ENCODE measurements around the gene CREB3L4.
A peak's percentile ranks its signal among the peaks of the same experiment; 100 is the strongest.
"Not testable (repeated sequence)": the region's sequence is repeated elsewhere in the genome, so short reads cannot be mapped to it uniquely, and the experiment has no call there.

Gene CREB3L4

GRCh38 chr1:154012129-154012528, 44.4 kb downstream of the CREB3L4 start:
- Mint-ChIP-seq H3K9me3 (no peaks in the 10 kb centered on the region), H3K27ac (no peak overlapping the region), H3K27me3 (no peaks in the 10 kb centered on the region), H3K36me3 (ENCODE audit: low read depth) (no peaks in the 10 kb centered on the region), H3K4me3 (no peak overlapping the region), H3K4me1 (peaks cover 3% of the 10 kb centered on the region)
- ATAC-seq = no peak
- no peak for DNase-seq

DNA sequence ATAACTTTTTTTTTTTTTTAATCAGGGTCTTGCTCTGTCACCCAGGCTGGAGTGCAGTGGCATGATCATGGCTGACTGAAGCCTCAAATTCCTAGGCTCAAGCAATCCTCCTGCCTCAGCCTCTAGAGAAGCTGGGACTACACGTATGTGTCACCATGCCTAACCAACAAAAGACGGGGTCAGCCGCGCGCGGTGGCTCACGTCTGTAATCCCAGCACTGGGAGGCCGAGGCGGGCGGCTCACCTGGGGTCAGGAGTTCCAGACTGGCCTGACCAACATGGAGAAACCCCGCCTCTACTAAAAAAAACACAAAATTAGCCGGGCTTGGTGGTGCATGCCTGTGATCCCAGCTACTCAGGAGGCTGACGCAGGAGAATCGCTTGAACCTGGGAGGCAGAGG, 44.8 kb downstream of the CREB3L4 start:
- not testable (repeated sequence) for H3K4me3 Mint-ChIP-seq; DNase-seq; H3K27me3 Mint-ChIP-seq; H3K9me3 Mint-ChIP-seq; H3K27ac Mint-ChIP-seq; H3K4me1 Mint-ChIP-seq; ATAC-seq; H3K36me3 Mint-ChIP-seq (ENCODE audit: low read depth)

DNA sequence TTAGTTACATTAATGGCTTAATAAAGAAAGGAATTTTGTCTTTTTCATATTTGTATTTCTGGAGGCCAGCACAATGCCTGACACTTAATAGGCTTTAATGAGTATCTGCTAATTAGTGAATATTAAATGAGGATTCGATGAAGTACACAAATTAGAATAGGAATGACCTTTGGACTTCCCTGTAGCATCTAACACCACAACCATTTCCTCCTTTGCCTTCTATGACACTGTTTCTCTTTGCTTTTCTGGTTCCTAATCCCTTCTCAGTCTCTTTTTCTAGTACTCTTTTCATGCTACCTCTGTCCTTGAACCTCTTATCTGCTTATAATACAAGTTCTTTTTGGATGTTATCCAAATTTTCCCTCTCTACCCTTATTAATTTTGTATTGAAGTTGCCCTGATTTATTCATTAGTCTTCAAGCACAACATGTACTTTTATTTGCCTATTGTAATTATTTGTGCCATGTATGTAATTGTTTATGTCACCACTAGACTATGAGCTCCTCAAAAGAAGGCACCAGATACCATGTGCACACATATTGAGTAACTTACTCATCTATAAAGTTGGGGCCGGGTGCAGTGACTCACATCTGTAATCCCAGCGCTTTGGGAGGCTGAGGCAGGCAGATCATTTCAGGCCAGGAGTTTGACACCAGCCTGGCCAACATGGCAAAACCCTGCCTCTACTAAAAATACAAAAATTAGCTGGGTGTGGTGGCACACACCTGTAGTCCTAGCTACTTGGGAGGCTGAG, 46.6 kb downstream of the CREB3L4 start:
- peak; percentile 52 for ATAC-seq

GRCh38 chr1:154019269-154019668, 51.6 kb downstream of the CREB3L4 start:
- H3K4me3 Mint-ChIP-seq = no peak overlapping the region
- DNase-seq (no peak), ATAC-seq (no peak)
- no peaks in the 10 kb centered on the region for H3K27me3 Mint-ChIP-seq
- H3K9me3 Mint-ChIP-seq = no peaks in the 10 kb centered on the region
- peaks cover 2% of the 10 kb centered on the region for H3K4me1 Mint-ChIP-seq
- no peak overlapping the region for H3K27ac Mint-ChIP-seq
- H3K36me3 Mint-ChIP-seq (ENCODE audit: low read depth) = no peaks in the 10 kb centered on the region

More for the DNA sequence above, 46.6 kb downstream of the CREB3L4 start:
- no peaks in the 10 kb centered on the region for H3K9me3 Mint-ChIP-seq
- H3K27ac Mint-ChIP-seq = no peak overlapping the region
- peaks cover 3% of the 10 kb centered on the region for H3K4me1 Mint-ChIP-seq
- no peaks in the 10 kb centered on the region for H3K27me3 Mint-ChIP-seq
- H3K4me3 Mint-ChIP-seq = no peak overlapping the region
- DNase-seq = no peak
- H3K36me3 Mint-ChIP-seq (ENCODE audit: low read depth) = no peaks in the 10 kb centered on the region

DNA sequence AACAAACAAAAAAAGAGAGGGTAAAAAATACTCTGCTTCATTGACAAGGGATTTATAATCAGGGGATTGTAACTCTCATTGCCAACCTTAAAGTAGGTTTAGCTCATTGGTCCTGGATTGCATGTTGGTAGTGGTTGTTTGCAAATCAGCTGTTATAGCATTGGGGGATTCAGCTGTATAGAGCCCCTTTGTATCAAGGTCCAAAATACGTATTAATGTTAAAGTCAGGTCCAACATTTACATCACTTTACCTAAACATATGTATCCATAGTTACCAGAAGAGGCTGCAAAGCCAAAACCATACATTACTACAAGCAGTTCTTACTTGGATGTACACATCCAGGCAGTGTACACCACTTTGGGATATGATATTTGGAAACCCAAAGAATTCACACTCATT, 52.2 kb downstream of the CREB3L4 start:
- no peaks in the 10 kb centered on the region for H3K4me1 Mint-ChIP-seq
- no peaks in the 10 kb centered on the region for H3K27me3 Mint-ChIP-seq
- DNase-seq (no peak), ATAC-seq (no peak)
- no peaks in the 10 kb centered on the region for H3K9me3 Mint-ChIP-seq
- H3K36me3 Mint-ChIP-seq (ENCODE audit: low read depth) = no peaks in the 10 kb centered on the region
- H3K27ac Mint-ChIP-seq = no peak overlapping the region
- H3K4me3 Mint-ChIP-seq = no peak overlapping the region
